MM.1S (cell line): ENCODE data around the gene XPNPEP2.

ENCODE experiments used
- EZH2 ChIP-seq: fragments of 300-600 bp; sonication (generic); optimal IDR thresholded peaks from 2 replicates; pipeline ENCODE3; 2017; ENCODE audit warnings: low read depth, mild to moderate bottlenecking, antibody characterized with exemption, low read length, mixed read lengths
- EZH2phosphoT487 ChIP-seq: fragments of 300-600 bp; sonication (generic); IDR thresholded peaks from 2 replicates; pipeline ENCODE4 v1.6.1; 2018; ENCODE audit warnings: antibody characterized with exemption, low read length
- TF ChIP-seq, protein P1 (sequence below): fragments of 300-600 bp; sonication (generic); IDR thresholded peaks from 2 replicates; pipeline ENCODE4 v1.5.1; 2016; ENCODE audit warnings: antibody characterized with exemption, low read length, mixed read lengths

DNA sequence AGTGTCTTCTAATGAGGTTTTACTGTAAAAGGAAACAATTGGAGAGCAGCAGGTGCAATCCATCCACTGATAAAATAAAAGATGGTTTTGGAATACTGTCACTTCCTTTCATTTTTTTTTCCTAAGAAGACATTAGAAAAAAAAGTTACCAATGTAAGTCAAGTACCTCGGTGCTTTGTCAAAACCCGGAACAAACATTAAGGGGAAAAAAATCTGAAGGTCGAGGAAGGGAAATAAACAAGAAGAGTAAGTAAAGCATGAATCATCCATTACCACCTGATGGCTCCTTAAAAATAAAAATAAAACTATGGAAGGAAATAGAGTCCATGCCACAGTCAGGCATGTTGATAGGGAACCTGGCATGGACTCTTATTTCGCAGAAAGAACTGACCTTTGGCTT is 15.3 kb upstream of the XPNPEP2 start:
- TF ChIP-seq EZH2phosphoT487 (no peak), EZH2 (no peak)
- TF ChIP-seq, protein P1, sequence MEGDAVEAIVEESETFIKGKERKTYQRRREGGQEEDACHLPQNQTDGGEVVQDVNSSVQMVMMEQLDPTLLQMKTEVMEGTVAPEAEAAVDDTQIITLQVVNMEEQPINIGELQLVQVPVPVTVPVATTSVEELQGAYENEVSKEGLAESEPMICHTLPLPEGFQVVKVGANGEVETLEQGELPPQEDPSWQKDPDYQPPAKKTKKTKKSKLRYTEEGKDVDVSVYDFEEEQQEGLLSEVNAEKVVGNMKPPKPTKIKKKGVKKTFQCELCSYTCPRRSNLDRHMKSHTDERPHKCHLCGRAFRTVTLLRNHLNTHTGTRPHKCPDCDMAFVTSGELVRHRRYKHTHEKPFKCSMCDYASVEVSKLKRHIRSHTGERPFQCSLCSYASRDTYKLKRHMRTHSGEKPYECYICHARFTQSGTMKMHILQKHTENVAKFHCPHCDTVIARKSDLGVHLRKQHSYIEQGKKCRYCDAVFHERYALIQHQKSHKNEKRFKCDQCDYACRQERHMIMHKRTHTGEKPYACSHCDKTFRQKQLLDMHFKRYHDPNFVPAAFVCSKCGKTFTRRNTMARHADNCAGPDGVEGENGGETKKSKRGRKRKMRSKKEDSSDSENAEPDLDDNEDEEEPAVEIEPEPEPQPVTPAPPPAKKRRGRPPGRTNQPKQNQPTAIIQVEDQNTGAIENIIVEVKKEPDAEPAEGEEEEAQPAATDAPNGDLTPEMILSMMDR, result no peak
